ENCODE data around the gene NCL.

The NCL gene, protein sequence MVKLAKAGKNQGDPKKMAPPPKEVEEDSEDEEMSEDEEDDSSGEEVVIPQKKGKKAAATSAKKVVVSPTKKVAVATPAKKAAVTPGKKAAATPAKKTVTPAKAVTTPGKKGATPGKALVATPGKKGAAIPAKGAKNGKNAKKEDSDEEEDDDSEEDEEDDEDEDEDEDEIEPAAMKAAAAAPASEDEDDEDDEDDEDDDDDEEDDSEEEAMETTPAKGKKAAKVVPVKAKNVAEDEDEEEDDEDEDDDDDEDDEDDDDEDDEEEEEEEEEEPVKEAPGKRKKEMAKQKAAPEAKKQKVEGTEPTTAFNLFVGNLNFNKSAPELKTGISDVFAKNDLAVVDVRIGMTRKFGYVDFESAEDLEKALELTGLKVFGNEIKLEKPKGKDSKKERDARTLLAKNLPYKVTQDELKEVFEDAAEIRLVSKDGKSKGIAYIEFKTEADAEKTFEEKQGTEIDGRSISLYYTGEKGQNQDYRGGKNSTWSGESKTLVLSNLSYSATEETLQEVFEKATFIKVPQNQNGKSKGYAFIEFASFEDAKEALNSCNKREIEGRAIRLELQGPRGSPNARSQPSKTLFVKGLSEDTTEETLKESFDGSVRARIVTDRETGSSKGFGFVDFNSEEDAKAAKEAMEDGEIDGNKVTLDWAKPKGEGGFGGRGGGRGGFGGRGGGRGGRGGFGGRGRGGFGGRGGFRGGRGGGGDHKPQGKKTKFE

GRCh38 chr2:231463698-231464575 is at the start of gene NCL:
NCL (minus strand) TSS chr2:231464484; CDS start chr2:231464353, 131 bp downstream.
- peak; percentile 98 for DNase-seq

DNA sequence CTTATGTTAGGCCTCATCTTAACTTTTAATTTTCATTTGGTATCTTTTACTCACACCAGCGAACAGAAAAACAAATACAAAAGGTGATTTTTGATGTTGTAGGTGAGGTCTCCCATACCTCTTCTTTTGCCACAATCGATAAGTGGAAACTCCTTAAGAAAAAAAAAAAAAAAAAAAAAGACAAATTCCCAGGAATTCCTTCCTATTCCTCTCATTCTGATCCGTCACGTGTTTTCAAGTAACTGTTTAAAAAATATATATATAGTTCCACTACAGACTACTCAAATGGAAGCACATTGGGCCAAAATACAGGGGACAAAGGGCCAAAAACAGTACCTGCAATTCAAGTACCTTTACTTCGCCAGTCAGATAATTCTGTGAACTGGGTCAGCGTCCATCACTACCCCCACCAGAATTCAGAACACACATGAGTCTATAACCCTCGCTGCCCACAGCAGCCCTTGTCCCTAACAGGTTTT is 49.5 kb upstream of the NCL start:
- peak; percentile 53 for DNase-seq

DNA sequence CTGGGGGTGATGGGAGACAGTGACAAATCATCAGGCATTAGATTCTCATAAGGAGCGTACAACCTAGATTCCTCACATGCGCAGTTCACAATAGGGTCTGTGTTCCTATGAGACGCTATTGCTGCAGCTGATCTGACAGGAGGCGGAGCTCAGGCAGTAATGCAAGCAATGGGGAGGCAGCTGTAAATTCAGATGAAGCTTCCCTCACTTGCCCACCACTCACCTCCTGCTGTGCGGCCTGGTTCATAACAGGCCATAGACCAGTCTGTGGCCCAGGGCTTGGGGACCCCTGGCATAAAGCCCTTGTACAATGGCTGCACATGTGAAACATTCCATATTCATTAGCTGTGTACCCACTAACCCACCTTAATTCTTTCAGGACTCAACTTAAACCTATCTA is 47.9 kb upstream of the NCL start:
- peak; percentile 91 for DNase-seq

GRCh38 chr2:231503766-231504165 is 39.5 kb upstream of the NCL start:
- no peak for DNase-seq

DNA sequence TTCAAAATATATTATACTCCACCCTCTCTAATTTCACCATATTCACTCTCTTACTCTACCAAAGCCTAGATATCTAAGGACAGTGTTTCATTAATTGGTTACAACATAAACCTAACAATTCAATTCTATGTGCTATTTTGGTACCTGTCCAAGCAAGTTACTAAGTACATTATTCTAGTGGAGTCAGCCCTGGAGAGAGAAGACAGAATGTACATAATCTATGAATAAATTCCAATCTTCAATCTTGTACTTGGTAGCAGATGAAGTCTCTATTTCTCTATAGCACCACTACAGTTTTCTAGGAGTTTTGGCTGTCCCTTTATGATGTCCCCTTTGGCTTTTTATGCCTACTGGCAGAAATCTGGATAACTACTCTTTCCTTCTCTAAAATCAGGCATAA is 38.3 kb upstream of the NCL start:
- DNase-seq = no peak

DNA sequence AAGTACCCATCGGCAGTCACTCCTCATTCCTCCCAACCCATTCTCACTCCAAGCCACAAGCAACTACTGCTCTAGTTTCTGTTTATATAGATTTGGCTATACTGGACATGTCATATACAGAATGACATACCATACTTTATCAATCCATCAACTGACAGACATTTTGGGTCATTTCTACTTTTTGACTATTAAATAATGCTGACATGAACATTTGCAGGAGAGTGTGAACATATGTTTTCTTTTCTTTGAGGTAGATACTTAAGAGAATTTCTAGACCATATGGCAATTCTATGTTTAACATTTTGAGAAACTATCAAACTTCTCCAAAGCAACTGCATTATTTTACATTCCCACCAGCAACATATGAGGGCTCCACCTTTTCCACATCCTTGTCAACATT is 33.4 kb upstream of the NCL start:
- no peak for DNase-seq

GRCh38 chr2:231494669-231495068 is 30.4 kb upstream of the NCL start:
- no peak for DNase-seq

GRCh38 chr2:231490801-231491200 is 26.5 kb upstream of the NCL start:
- DNase-seq = no peak

DNA sequence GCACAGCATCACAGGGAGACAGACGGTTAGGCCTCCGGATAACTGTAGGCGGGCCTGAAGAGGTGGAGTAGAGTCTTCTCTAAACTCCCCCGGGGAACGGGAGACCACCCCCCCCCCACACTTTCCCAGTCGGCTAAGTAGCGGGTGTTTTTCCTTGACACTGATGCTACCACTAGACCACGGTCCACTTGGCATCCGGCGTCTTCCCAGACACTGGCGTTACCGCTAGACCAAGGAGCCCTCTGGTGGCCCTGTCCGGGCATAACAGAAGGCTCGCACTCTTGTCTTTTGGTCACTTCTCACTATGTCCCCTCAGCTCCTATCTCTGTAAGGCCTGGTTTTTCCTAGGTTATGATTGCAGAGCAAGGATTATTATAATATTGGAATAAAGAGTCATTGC is 25.7 kb upstream of the NCL start:
- no peak for DNase-seq

GRCh38 chr2:231488331-231488730 is 24.0 kb upstream of the NCL start:
- DNase-seq = no peak

GRCh38 chr2:231486851-231487596 is 22.7 kb upstream of the NCL start:
- no peak for DNase-seq

- peak; percentile 29 for DNase-seq
Measured at GRCh38 chr2:231483398-231484329, 19.4 kb upstream of the NCL start.

DNA sequence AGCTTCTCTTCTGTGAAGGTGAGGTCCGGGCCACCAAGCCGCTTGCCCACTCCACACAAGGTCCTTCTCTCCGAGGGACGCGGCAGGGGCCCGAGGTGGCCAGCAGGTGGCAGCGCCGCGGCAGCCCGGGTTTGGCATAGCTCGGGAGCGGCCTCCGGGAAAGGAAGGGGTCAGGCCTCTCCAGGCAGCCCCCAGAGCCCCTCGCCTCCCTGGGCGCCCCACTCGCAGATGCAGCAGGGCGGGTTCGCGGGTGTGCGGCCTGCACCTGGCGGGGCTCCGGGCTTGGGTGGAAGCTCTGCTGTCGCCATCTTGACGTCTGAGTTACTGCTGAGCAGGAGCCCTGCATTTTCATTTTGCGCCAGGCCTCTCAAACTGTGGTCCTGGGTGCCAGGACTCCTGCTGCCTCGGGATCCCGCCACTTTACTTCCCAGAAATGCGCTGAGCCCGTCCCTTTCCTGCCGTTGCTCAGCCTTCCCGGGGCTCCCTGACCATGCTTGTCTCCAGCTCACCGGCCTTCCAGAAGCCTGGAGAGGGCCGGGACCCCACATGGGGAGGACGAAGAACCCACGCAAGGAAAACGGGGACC is 18.6 kb upstream of the NCL start:
- peak; percentile 85 for DNase-seq

GRCh38 chr2:231480781-231481180 is 16.5 kb upstream of the NCL start:
- no peak for DNase-seq

GRCh38 chr2:231479455-231479854 is 15.2 kb upstream of the NCL start:
- DNase-seq = no peak

- no peak for DNase-seq
Measured at GRCh38 chr2:231476920-231477319, 12.6 kb upstream of the NCL start.

DNA sequence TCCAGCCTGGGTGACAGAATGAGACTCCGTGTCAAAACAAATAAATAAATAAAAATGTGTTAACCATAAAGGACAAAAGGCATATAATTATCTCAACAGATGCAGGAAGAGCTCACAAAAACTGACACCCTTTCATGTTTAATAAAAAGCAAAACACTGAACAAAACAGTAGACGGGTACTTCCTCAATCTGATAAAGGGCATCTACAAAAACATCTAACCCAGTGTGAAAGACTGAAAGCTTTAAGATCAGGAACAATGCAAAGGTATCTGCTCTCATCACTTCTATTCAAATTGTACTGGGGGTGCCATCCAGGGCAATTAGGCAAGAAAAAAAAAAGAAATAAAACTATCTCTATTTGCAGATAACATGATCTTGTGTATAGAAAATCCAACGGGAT is 11.7 kb upstream of the NCL start:
- no peak for DNase-seq

- no peak for DNase-seq
Measured at GRCh38 chr2:231472816-231473215, 8.5 kb upstream of the NCL start.

- no peak for DNase-seq
Measured at GRCh38 chr2:231470246-231470900, 6.1 kb upstream of the NCL start.

- no peak for DNase-seq
Measured at GRCh38 chr2:231469583-231469950, 5.3 kb upstream of the NCL start.

Measured in eye (tissue), 1 donor.